HG03108 (cell line): ENCODE measurements around the gene SLC12A6.
"Not testable (repeated sequence)": the region's sequence is repeated elsewhere in the genome, so short reads cannot be mapped to it uniquely, and the experiment has no call there.

Source experiments
- ATAC-seq: cut with Tn5 transposase; IDR thresholded peaks from one replicate; pipeline ENCODE4 v1.9.1; 2021; ENCODE audit warnings: moderate library complexity; ENCODE audit not compliant: unreplicated experiment

The SLC12A6 gene

GRCh38 chr15:34209421-34210282 lies 127.9 kb downstream of the SLC12A6 start, which contains the start of gene KATNBL1:
KATNBL1 (minus strand) TSS chr15:34210096; CDS start chr15:34163676, 46,420 bp downstream.
- ATAC-seq: peak; percentile 77

DNA sequence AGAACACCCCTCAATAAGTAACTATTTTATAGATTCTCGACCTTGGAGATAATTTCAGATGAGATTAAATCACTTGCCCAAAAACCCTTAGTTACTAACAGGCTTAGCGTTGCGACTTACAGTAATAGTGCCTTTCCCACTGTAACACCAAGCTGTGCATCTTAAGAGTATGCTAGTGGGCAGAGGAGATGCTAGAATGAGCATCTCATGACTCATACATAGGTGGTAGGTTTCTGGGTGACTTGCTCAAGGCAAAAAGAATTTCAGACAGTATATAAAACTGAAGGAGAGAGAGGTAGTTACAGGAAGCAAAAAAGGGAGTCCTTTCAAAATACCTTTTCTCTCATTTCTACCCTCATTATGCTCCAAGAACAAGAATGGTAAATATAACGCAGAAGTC lies 131.6 kb downstream of the SLC12A6 start:
- no peak for ATAC-seq

DNA sequence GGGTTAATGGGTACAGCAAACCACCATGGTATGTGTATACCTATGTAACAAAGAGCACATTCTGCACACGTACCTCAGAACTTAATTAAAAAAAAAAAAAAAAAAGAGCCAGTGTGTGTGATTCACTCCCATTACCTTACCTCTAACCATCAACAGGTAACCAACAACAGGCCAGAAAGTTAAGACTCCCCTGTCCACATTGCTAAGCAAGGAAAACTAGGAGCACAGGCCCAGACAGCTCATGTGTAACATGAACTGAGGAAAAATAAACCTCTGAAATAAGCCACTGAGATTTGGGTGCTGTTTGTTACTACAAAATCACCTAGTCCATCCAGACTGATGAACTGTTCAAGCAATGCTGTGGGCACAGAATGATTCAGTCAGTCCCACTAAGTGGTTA lies 133.6 kb downstream of the SLC12A6 start:
- no peak for ATAC-seq

- ATAC-seq: no peak
Observed at GRCh38 chr15:34203305-34203704, 134.3 kb downstream of the SLC12A6 start.

DNA sequence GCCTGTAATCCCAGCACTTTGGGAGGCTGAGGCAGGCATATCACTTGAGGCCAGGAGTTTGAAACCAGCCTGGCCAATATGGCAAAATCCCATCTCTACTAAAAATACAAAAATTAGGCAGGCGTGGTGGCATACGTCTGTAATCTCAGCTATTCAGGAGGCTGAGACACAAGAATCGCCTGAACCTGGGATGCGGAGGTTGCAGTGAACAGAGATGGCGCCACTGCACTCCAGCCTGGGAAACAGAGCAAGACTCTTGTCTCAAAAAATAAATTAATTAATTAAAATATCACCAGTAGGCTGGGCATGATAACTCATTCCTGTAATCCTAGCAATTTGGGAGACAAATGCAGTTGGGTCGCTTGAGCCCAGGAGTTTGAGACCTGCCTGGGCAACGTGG lies 144.3 kb downstream of the SLC12A6 start:
- ATAC-seq: not testable (repeated sequence)

- ATAC-seq: no peak
Observed at GRCh38 chr15:34188711-34189110, 148.9 kb downstream of the SLC12A6 start.

DNA sequence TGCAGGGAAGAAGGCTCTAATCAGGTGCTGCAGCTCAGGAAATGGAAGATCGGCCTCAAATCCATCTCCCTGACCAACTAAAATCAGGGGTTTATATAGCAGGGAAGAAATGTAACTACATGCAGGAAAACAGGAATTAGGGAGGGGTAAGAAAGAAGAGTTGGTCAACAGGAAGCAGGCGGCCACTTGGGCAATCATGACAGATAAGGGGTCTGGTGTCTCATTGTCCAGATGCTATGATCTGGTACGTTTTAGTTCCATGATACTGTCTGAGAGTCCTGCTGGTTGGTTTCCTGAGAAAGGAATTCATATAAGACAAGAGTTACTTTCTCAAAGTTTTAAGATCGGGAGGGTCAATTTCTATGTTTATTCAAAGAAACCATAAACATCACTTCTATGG lies 151.9 kb downstream of the SLC12A6 start:
- no peak for ATAC-seq

GRCh38 chr15:34182942-34183341 lies 154.6 kb downstream of the SLC12A6 start:
- no peak for ATAC-seq
